Stomach (tissue), 9 donors: Measurements from ENCODE around the gene EREG. TPM values are rescaled to one million over a fixed set of nuclear protein-coding genes. Genes with fewer than 3 reads are reported as not detected.
"Not testable (repeated sequence)": the region's sequence is repeated elsewhere in the genome, so short reads cannot be mapped to it uniquely, and the experiment has no call there.

Source experiments
- DNase-seq, 2 donors: peaks; one replicate each; pipeline versions ENCODE4 v3.0.0 to v3.0.0-alpha.2; 2013 to 2019
- H3K27ac ChIP-seq, 5 donors: fragments of 200-600 bp in 4 of 5; sonication (generic) in 4 of 5; one replicate each; pipeline ENCODE4 v1.5.1; 2013 to 2019; ENCODE audit warnings: mild to moderate bottlenecking in 1 of 5, moderate library complexity in 1 of 5
- H3K27me3 ChIP-seq, 3 donors: fragments of 200-600 bp; sonication (generic); one replicate each; pipeline ENCODE4 v1.5.1; 2017 to 2019; ENCODE audit warnings: mixed run types in 1 of 3
- H3K36me3 ChIP-seq, 4 donors: fragments of 200-600 bp; sonication (generic); 1 replicate in 3 of 4; 2 replicates in 1 of 4; pipeline ENCODE4 v1.5.1; 2016 to 2019
- H3K4me1 ChIP-seq, 4 donors: fragments of 200-600 bp; sonication (generic); one replicate each; pipeline ENCODE4 v1.5.1; 2016 to 2019
- H3K4me3 ChIP-seq, 4 donors: fragments of 200-600 bp; sonication (generic) in 3 of 4; one replicate each; pipeline ENCODE4 v1.5.1; 2016 to 2019; ENCODE audit warnings: mild to moderate bottlenecking in 1 of 4
- H3K9me3 ChIP-seq, 4 donors: fragments of 200-600 bp; sonication (generic); one replicate each; pipeline ENCODE4 v1.5.1; 2016 to 2019
- EP300 ChIP-seq: sonication (generic); formaldehyde crosslinking; IDR thresholded peaks from one replicate; pipeline ENCODE4 v1.6.1; 2017; ENCODE audit warnings: antibody characterized with exemption
- POLR2A ChIP-seq, 4 donors: fragments of 450-650 bp; IDR thresholded peaks; one replicate each; pipeline ENCODE4 v1.6.1; 2016; ENCODE audit warnings: antibody characterized with exemption in 4 of 4, control low read depth in 2 of 4, mild to moderate bottlenecking in 1 of 4, moderate library complexity in 1 of 4
- POLR2AphosphoS5 ChIP-seq, 3 donors: sonication (generic); formaldehyde crosslinking; IDR thresholded peaks; one replicate each; pipeline ENCODE4 v1.6.1; 2016; ENCODE audit warnings: antibody characterized with exemption in 3 of 3
- WGBS, 5 donors: extraction: QIAGEN DNeasy Blood & Tissue Kit in 3 of 5; methylation state at CpG; one replicate each; pipeline versions ENCODE4 v1.1.5 to v1.1.7; 2013 to 2018; 5-methylcytosine and 5-hydroxymethylcytosine counted together
- intact Hi-C: fragments of 100-400 bp; cut with DNase I; formaldehyde crosslinking; loops from one replicate; pipeline ENCODE4 v1.15.1; 2023; ENCODE audit warnings: low total_unique reads
- polyA plus RNA-seq, 3 donors: library from polyadenylated mRNA; stranded (reverse); fragments of 200-250 nt; gene quantifications; one replicate each; pipeline ENCODE4 v1.2.3, GENCODE V29; 2013
- total RNA-seq, 5 donors: library from RNA; depleted of rRNA; stranded (reverse); fragments of >200 nt; gene quantifications; one replicate each; pipeline versions ENCODE4 v1.1.0 to v1.2.3, GENCODE V29; 2014 to 2016
- TF ChIP-seq, protein P1 (sequence below), 7 experiments: fragments of 450-650 bp in 4 of 7; fragments of 200-600 bp in 3 of 7; sonication (generic) in 3 of 7; IDR thresholded peaks; one replicate each; pipeline ENCODE4 v1.5.1; 2016 to 2019; ENCODE audit warnings: antibody characterized with exemption in 7 of 7, control low read depth in 2 of 7, mild to moderate bottlenecking in 1 of 7
- donor health status: healthy with polysubstance abuse.
- donor health status: Bipolar disorder and iron deficiency.
- donor health status: healthy.

The EREG gene
- total and polyA plus RNA-seq, 8 donors: 0.62 to 1.8 (median 0.73) TPM; not detected in 5

DNA sequence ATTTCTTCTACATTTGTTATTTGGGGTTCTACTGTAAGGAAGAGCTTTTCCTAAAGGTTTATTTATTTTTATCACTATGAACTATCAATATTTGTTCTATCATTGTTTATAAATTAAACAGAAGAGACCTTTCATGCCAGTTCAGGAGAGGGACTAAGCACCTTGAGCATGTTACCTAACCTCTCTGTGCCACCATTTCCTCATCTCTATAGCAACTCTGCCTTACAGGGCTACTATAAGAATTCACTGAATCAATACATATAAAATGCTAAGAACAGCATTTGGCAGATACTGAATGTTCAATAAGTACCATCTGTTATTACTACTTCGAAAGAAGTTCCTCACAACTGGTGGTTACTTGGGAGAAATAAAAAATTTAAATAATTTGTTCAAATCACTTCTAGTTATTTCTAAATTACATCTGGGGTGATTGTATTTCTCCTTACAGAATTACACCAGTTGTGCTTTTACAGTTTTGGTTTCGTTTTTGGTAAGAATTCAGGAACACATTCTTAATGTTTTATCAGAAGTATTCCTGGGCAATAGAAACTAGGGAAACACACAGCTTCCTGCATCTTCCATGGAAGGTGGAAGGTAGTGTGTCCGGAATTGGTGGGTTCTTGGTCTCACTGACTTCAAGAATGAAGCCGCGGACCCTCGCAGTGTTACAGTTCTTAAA, 32.9 kb downstream of the EREG start:
- Histone ChIP-seq H3K4me3 (peak overlapping the region; percentile 1 to 41 (median 22)), H3K27me3 (no peaks in the 10 kb centered on the region), H3K27ac (peak overlapping the region in 4 of 5 donors; percentile 23 to 74 (median 64)), H3K4me1 (peaks cover 0 to 23% (median 10%) of the 10 kb centered on the region in 4 donors), H3K9me3 (no peaks in the 10 kb centered on the region), H3K36me3 (no peaks in the 10 kb centered on the region)
- no peak for DNase-seq
- intact Hi-C loops: no loop called here
- 41 to 71% (median 55%) methylated on average over 6 of the region's 6 CpGs for WGBS, 5 donors
- TF ChIP-seq POLR2AphosphoS5 (IDR thresholded peaks at IDR 0.05) (no peak), EP300 (no peak), POLR2A (IDR thresholded peaks at IDR 0.05) (no peak)
- TF ChIP-seq, protein P1, sequence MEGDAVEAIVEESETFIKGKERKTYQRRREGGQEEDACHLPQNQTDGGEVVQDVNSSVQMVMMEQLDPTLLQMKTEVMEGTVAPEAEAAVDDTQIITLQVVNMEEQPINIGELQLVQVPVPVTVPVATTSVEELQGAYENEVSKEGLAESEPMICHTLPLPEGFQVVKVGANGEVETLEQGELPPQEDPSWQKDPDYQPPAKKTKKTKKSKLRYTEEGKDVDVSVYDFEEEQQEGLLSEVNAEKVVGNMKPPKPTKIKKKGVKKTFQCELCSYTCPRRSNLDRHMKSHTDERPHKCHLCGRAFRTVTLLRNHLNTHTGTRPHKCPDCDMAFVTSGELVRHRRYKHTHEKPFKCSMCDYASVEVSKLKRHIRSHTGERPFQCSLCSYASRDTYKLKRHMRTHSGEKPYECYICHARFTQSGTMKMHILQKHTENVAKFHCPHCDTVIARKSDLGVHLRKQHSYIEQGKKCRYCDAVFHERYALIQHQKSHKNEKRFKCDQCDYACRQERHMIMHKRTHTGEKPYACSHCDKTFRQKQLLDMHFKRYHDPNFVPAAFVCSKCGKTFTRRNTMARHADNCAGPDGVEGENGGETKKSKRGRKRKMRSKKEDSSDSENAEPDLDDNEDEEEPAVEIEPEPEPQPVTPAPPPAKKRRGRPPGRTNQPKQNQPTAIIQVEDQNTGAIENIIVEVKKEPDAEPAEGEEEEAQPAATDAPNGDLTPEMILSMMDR (IDR thresholded peaks at IDR 0.05): no peak

DNA sequence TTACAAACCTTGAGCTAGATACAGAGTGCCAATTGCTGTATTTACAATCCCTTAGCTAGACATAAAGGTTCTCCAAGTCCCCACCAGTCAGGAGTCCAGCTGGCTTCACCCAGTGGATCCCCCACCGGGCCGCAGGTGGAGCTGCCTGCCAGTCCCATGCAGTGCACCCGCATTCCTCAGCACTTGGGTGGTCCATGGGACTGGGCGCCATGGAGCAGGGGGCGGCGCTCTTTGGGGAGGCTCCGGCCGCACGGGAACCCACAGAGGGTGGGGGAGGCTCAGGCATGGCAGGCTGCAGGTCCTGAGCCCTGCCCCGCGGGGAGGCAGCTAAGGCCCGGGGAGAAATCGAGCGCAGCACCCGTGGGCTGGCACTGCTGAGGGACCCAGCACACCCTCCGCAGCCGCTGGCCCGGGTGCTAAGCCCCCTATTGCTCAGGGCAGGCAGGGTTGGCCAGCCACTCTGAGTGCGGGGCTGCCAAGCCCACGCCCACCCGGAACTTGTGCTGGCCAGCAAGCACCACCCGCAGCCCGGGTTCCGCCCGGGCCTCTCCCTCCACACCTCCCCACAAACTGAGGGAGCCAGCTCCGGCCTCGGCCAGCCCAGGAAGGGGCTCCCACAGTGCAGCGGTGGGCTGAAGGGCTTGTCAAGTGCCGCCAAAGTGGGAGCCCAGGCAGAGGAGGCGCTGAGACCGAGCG, 34.1 kb downstream of the EREG start:
- not testable (repeated sequence) for DNase-seq, H3K4me3 ChIP-seq
- WGBS, 5 donors: 89 to 94% (median 93%) methylated on average over 14 to 32 of the region's 32 CpGs

DNA sequence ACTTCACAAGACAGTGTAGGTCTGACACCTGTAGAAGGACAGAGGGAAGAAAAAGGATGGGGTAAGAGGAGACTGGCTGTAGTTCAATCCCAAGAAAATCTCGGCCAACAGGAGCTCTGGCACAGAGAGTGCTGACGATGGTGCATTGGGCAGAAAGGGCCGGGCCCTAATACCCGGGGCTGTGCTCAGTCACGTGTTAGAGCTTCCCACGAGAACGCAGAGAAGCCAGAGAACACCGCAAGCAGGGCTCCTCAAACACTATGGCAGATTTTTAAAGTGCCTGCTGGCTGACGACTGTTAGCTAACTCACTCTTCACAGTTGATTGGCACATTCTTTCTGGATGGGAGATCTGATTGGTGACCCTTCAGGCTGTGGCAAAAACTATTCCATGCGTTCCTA, 35.5 kb downstream of the EREG start:
- intact Hi-C loops: no loop called here
- no peaks in the 10 kb centered on the region for H3K27me3 ChIP-seq
- H3K4me1 ChIP-seq: peaks cover 0 to 16% (median 6%) of the 10 kb centered on the region in 4 donors
- H3K36me3 ChIP-seq: no peaks in the 10 kb centered on the region
- 69 to 89% (median 87%) methylated on average over 10 of the region's 10 CpGs for WGBS, 5 donors
- TF ChIP-seq, protein P1 (IDR thresholded peaks at IDR 0.05): no peak
- TF ChIP-seq POLR2AphosphoS5 (IDR thresholded peaks at IDR 0.05) (no peak), POLR2A (IDR thresholded peaks at IDR 0.05) (no peak), EP300 (no peak)
- no peak for DNase-seq
- no peaks in the 10 kb centered on the region for H3K9me3 ChIP-seq
- no peak overlapping the region for H3K4me3 ChIP-seq
- H3K27ac ChIP-seq: no peak overlapping the region

More for the DNA sequence above, 34.1 kb downstream of the EREG start:
- H3K27ac ChIP-seq: peak overlapping the region in 1 of 5 donors; percentile 65
- intact Hi-C loops, H3K27me3 ChIP-seq, H3K36me3 ChIP-seq, H3K9me3 ChIP-seq: not testable (repeated sequence)
- peaks cover 0 to 23% (median 10%) of the 10 kb centered on the region in 4 donors for H3K4me1 ChIP-seq

DNA sequence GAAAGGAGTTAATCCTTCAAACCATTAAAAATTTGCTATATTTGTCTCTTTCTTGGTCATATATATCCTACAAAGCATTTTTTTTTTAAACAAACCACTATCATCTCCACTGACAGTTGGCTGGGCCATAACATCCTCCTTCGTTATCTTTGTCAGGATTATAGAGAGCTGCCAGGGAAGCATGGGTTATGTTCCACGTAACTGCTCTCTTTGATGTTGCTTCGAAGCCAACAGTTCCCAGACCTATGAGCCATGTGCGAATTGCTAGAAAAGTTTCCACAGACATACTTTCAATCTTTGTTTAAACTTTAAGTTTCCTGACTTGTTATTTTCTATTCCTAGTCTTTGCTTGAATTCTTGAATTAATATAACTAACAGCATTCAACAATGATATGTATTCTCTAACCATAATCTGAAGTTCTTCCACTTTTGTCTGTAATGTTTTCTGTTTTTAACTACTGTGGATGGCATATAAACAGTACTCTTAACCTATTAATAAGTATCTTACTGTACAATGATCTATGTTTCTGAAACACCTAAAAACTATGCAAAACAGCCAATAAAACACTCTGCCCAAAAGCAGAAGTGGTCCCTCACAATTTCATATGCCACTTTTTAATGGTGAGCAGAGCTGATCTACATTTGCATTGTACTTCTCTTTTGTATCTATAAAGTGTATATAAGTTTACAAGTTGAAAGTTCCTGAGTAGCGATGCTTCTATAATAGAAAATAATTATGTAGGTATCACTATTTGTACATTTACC, 37.9 kb downstream of the EREG start:
- no peaks in the 10 kb centered on the region for H3K9me3 ChIP-seq
- intact Hi-C loops: no loop called here
- DNase-seq: no peak
- TF ChIP-seq, protein P1 (IDR thresholded peaks at IDR 0.05): no peak
- TF ChIP-seq POLR2A (IDR thresholded peaks at IDR 0.05) (no peak), EP300 (no peak), POLR2AphosphoS5 (IDR thresholded peaks at IDR 0.05) (no peak)
- no peaks in the 10 kb centered on the region for H3K27me3 ChIP-seq
- no peak overlapping the region for H3K27ac ChIP-seq
- H3K4me3 ChIP-seq: no peak overlapping the region
- peaks cover 0 to 2% (median under 1%) of the 10 kb centered on the region in 4 donors for H3K4me1 ChIP-seq
- 69 to 81% (median 79%) methylated on average over 5 of the region's 5 CpGs for WGBS, 5 donors
- H3K36me3 ChIP-seq: no peaks in the 10 kb centered on the region
